Measurements from ENCODE around the gene CEP104. TPM values are rescaled to one million over a fixed set of nuclear protein-coding genes. Genes with fewer than 3 reads are reported as not detected.

Gene CEP104
- total RNA-seq, 1 experiment from 2014 or later = 50.8 TPM

DNA sequence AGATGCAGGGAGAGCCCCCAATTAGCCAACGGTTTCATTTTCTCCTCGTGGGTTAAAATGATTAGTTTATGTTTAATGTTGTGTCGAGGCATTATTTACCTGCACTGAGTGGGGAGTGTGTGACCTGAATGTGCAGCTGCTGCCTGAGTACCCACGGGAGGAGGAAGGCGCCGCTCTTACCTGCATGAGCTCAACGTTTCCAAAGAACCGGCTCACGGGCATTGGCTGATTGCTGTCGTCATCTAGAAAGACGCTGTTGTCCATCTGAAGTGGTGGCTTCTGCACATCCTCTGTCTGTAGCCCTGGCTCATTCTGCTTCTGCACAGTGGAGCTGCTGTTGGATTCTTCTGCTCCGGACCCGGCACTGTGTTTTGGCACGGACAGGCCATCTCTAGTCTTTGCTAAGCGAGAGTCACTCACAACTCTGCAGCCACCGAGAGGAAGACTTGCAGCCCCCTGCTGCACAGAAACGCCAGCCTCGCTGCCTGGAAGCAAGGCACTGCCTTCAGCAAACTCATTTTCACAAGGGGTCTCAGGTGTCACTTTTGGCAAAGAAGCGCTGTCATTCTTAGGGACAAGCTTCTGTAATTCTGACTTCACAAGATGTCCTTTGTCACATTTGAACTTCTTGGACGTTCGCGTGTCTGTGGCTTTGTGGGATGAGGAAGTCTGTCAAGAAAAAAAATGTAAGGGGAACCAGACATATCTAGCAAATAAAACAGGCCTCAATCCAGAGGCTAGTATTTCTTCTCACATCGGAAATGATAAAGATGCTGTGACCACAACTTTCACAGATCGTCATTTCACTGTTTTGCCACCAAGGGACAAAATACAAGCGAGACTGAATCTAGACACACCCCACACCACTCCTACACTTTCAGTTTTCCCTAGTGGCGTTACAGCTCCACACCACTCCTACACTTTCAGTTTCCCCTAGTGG is 33.6 kb upstream of the CEP104 start:
- intact Hi-C loops (cut with micrococcal nuclease; ENCODE audit: unreplicated experiment) = no loop called here
- Histone ChIP-seq H3K36me3 (ENCODE audit: insufficient read depth, low read length, poor library complexity, severe bottlenecking) (peaks cover 43% of the 10 kb centered on the region), H3K9me3 (ENCODE audit: low read depth, low read length, poor library complexity, severe bottlenecking) (no peaks in the 10 kb centered on the region), H3K4me1 (ENCODE audit: insufficient read depth, low read length, poor library complexity, severe bottlenecking) (no peaks in the 10 kb centered on the region), H3K4me3 (ENCODE audit: low read depth, low read length, poor library complexity, severe bottlenecking) (no peak overlapping the region), H3K27me3 (replicated peaks; ENCODE audit: insufficient read depth, low read depth, low read length, poor library complexity) (no peaks in the 10 kb centered on the region), H3K27ac (ENCODE audit: low read depth, low read length, poor library complexity, severe bottlenecking) (no peak overlapping the region)
- no TSS peak for BruUV-seq (replicated peaks)
- ChIA-PET POLR2A (ENCODE audit: low non-redundant PET) (no interaction called here), CTCF (no interaction called here)
- no peak for TF ChIP-seq EZH2 (IDR thresholded peaks at IDR 0.05; ENCODE audit: borderline replicate concordance, low read depth, low read length, poor library complexity, severe bottlenecking)
- no peak for TF ChIP-seq CTCF (conservative IDR thresholded peaks at IDR 0.05; ENCODE audit: low read depth, low read length)
- DNase-seq (ENCODE audit: low spot score) = no peak

- intact Hi-C loops (cut with micrococcal nuclease; ENCODE audit: unreplicated experiment) = no loop called here
- CTCF ChIA-PET = no interaction called here
Measured at GRCh38 chr1:3889936-3890335, 32.9 kb upstream of the CEP104 start.

DNA sequence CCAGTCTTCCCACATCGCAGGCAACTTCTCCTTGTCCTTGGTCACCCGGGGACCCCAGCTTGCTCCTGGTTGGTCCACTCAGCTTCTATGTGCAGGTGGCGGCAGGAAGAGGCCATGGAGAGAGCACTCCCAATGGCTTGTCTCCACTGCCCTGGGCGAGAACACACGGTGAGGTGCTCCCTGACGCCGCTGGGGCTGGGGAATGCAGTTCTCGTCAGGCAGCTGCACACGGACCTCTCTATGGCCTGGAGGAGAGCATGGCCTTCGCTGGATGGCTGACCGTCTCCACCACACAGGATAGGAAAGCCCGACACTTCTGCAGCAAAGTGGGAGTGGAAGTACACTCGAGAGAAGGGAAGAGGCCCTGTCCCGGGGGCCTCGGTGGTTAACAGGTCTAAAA is 31.3 kb upstream of the CEP104 start:
- BruUV-seq (replicated peaks) = no TSS peak
- ChIA-PET CTCF (no interaction called here), POLR2A (ENCODE audit: low non-redundant PET) (no interaction called here)
- no peak for DNase-seq (ENCODE audit: low spot score)
- H3K27ac ChIP-seq (ENCODE audit: low read depth, low read length, poor library complexity, severe bottlenecking) = no peak overlapping the region
- H3K4me1 ChIP-seq (ENCODE audit: insufficient read depth, low read length, poor library complexity, severe bottlenecking) = no peaks in the 10 kb centered on the region
- no peak overlapping the region for H3K4me3 ChIP-seq (ENCODE audit: low read depth, low read length, poor library complexity, severe bottlenecking)
- TF ChIP-seq EZH2 (IDR thresholded peaks at IDR 0.05; ENCODE audit: borderline replicate concordance, low read depth, low read length, poor library complexity, severe bottlenecking) = no peak
- no peak for TF ChIP-seq CTCF (conservative IDR thresholded peaks at IDR 0.05; ENCODE audit: low read depth, low read length)
- H3K9me3 ChIP-seq (ENCODE audit: low read depth, low read length, poor library complexity, severe bottlenecking) = no peaks in the 10 kb centered on the region
- no peaks in the 10 kb centered on the region for H3K27me3 ChIP-seq (replicated peaks; ENCODE audit: insufficient read depth, low read depth, low read length, poor library complexity)
- intact Hi-C loops (cut with micrococcal nuclease; ENCODE audit: unreplicated experiment) = no loop called here
- peaks cover 33% of the 10 kb centered on the region for H3K36me3 ChIP-seq (ENCODE audit: insufficient read depth, low read length, poor library complexity, severe bottlenecking)

More at GRCh38 chr1:3889936-3890335, 32.9 kb upstream of the CEP104 start:
- Histone ChIP-seq H3K9me3 (ENCODE audit: low read depth, low read length, poor library complexity, severe bottlenecking) (no peaks in the 10 kb centered on the region), H3K36me3 (ENCODE audit: insufficient read depth, low read length, poor library complexity, severe bottlenecking) (peaks cover 36% of the 10 kb centered on the region), H3K27ac (ENCODE audit: low read depth, low read length, poor library complexity, severe bottlenecking) (no peak overlapping the region), H3K4me1 (ENCODE audit: insufficient read depth, low read length, poor library complexity, severe bottlenecking) (no peaks in the 10 kb centered on the region), H3K27me3 (replicated peaks; ENCODE audit: insufficient read depth, low read depth, low read length, poor library complexity) (no peaks in the 10 kb centered on the region), H3K4me3 (ENCODE audit: low read depth, low read length, poor library complexity, severe bottlenecking) (no peak overlapping the region)
- BruUV-seq (replicated peaks) = no TSS peak
- DNase-seq (ENCODE audit: low spot score) = no peak
- POLR2A ChIA-PET (ENCODE audit: low non-redundant PET) = no interaction called here
- TF ChIP-seq CTCF (conservative IDR thresholded peaks at IDR 0.05; ENCODE audit: low read depth, low read length) (no peak), EZH2 (IDR thresholded peaks at IDR 0.05; ENCODE audit: borderline replicate concordance, low read depth, low read length, poor library complexity, severe bottlenecking) (no peak)
